Mesenchymal stem cell (in vitro differentiated cells and primary cell): ENCODE data around the gene TBL1X.
A peak's percentile ranks its signal among the peaks of the same experiment; 100 is the strongest.

Experiments used
- DNase-seq: peaks from one replicate; pipeline ENCODE4 v3.0.0-alpha.2; 2013
- H2AFZ ChIP-seq: one replicate; pipeline ENCODE4 v1.6.1; 2013; ENCODE audit warnings: low read depth, mild to moderate bottlenecking, control low read depth, inconsistent platforms, low read length, moderate library complexity
- H2AK5ac ChIP-seq: 2 replicates; pipeline ENCODE4 v1.6.1; 2013; ENCODE audit warnings: low read length, moderate library complexity, mild to moderate bottlenecking, inconsistent platforms; ENCODE audit not compliant: severe bottlenecking
- H2BK120ac ChIP-seq: one replicate; pipeline ENCODE4 v1.6.1; 2013; ENCODE audit warnings: low read depth, mild to moderate bottlenecking, inconsistent platforms, low read length, moderate library complexity
- H2BK12ac ChIP-seq, 2 experiments: one replicate each; pipeline ENCODE4 v1.6.1; 2013; ENCODE audit warnings: inconsistent platforms in 2 of 2, low read length in 2 of 2, mild to moderate bottlenecking in 2 of 2, moderate library complexity in 2 of 2, control low read depth in 1 of 2
- H2BK15ac ChIP-seq: one replicate; pipeline ENCODE4 v1.6.1; 2013; ENCODE audit warnings: mild to moderate bottlenecking, low read depth, inconsistent platforms; ENCODE audit not compliant: poor library complexity, severe bottlenecking
- H2BK5ac ChIP-seq: 2 replicates; pipeline ENCODE4 v1.6.1; 2013; ENCODE audit warnings: low read depth, mild to moderate bottlenecking, low read length, control low read depth, inconsistent platforms; ENCODE audit not compliant: poor library complexity, severe bottlenecking
- H3K14ac ChIP-seq, 2 experiments: one replicate each; pipeline ENCODE4 v1.6.1; 2013; ENCODE audit warnings: inconsistent platforms in 2 of 2, low read length in 2 of 2, control low read depth in 1 of 2, mild to moderate bottlenecking in 1 of 2, moderate library complexity in 1 of 2
- H3K18ac ChIP-seq, 2 experiments: one replicate each; pipeline ENCODE4 v1.6.1; 2013; ENCODE audit warnings: inconsistent platforms in 2 of 2, low read length in 2 of 2, control low read depth in 1 of 2, low read depth in 1 of 2, mild to moderate bottlenecking in 1 of 2
- H3K23ac ChIP-seq, 2 experiments: one replicate each; pipeline ENCODE4 v1.6.1; 2013; ENCODE audit warnings: inconsistent platforms in 2 of 2, low read length in 2 of 2, mild to moderate bottlenecking in 2 of 2, moderate library complexity in 2 of 2, control low read depth in 1 of 2
- H3K27ac ChIP-seq: 2 replicates; pipeline ENCODE4 v1.5.1; 2013; ENCODE audit warnings: mild to moderate bottlenecking, moderate library complexity, low read length, control low read depth, inconsistent platforms; ENCODE audit not compliant: poor library complexity, severe bottlenecking
- H3K27me3 ChIP-seq, 2 experiments: 2 replicates each; pipeline versions ENCODE4 v1.6.1 to v1.7.0; 2013; ENCODE audit warnings: low read length in 2 of 2, mild to moderate bottlenecking in 2 of 2, moderate library complexity in 2 of 2, control low read depth in 1 of 2, inconsistent platforms in 1 of 2; ENCODE audit not compliant: control insufficient read depth in 1 of 2, insufficient read depth in 1 of 2
- H3K36me3 ChIP-seq, 2 experiments: 2 replicates each; pipeline versions ENCODE4 v1.6.1 to v1.7.0; 2013; ENCODE audit warnings: low read length in 2 of 2, control low read depth in 1 of 2, inconsistent platforms in 1 of 2, low read depth in 1 of 2, mild to moderate bottlenecking in 1 of 2; ENCODE audit not compliant: insufficient read depth in 2 of 2, control insufficient read depth in 1 of 2
- H3K4ac ChIP-seq, 2 experiments: one replicate each; pipeline ENCODE4 v1.6.1; 2013; ENCODE audit warnings: inconsistent platforms in 2 of 2, low read length in 2 of 2, mild to moderate bottlenecking in 2 of 2, moderate library complexity in 2 of 2, control low read depth in 1 of 2, low read depth in 1 of 2
- H3K4me1 ChIP-seq: 2 replicates; pipeline ENCODE4 v1.6.1; 2013; ENCODE audit warnings: low read depth, low read length, control low read depth; ENCODE audit not compliant: control insufficient read depth, insufficient read depth
- H3K4me2 ChIP-seq: 2 replicates; pipeline ENCODE4 v1.6.1; 2013; ENCODE audit warnings: low read length, mild to moderate bottlenecking, inconsistent platforms; ENCODE audit not compliant: poor library complexity, severe bottlenecking
- H3K4me3 ChIP-seq, 2 experiments: 2 replicates each; pipeline versions ENCODE4 v1.5.1 to v1.7.0; 2013; ENCODE audit warnings: low read length in 2 of 2, mild to moderate bottlenecking in 2 of 2, control low read depth in 1 of 2, low read depth in 1 of 2; ENCODE audit not compliant: insufficient read depth in 1 of 2
- H3K79me1 ChIP-seq: replicated peaks from 2 replicates; pipeline ENCODE4 v1.6.1; 2013; ENCODE audit warnings: mild to moderate bottlenecking, control low read depth, low read length, inconsistent platforms; ENCODE audit not compliant: poor library complexity, severe bottlenecking
- H3K9ac ChIP-seq: 2 replicates; pipeline ENCODE4 v1.7.0; 2013; ENCODE audit warnings: mild to moderate bottlenecking, low read length, moderate library complexity
- H3K9me3 ChIP-seq: 2 replicates; pipeline ENCODE4 v1.7.0; 2013; ENCODE audit warnings: mild to moderate bottlenecking, low read length; ENCODE audit not compliant: control insufficient read depth
- H4K8ac ChIP-seq: one replicate; pipeline ENCODE4 v1.6.1; 2013; ENCODE audit warnings: inconsistent platforms, mild to moderate bottlenecking, low read length, moderate library complexity
- H4K91ac ChIP-seq: one replicate; pipeline ENCODE4 v1.6.1; 2013; ENCODE audit warnings: mild to moderate bottlenecking, low read length, inconsistent platforms
- WGBS: methylation state at CpG from one replicate; pipeline ENCODE4 v1.1.7; 2013; ENCODE audit warnings: mixed read lengths; 5-methylcytosine and 5-hydroxymethylcytosine counted together

The TBL1X gene

DNA sequence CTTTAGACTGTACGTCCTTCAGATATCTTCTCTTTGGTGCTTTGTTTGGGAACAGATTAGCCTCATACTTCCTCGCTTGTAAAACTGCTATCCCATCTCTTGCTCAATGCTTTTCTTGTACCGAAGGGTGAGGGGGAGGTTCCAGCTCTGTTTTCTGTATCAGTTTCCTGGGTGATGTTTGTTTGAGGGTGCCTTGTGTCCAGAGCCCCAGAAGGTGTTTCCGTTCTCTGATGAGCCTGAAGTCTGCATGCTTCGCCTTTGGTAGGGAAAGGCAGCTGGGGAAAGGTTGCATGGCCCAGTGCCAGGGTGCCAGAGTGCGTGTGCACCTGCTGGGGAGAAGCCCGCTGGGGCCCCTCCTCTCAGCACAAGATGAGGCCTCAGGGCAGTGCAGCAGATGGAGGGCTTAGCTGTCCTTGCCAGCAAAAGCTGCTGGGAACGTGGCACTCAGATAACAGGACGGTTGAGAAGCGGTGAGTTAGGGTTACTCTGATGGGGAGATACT, 73.7 kb downstream of the TBL1X start:
- H2BK120ac ChIP-seq = no peak overlapping the region
- H3K23ac ChIP-seq = no peak overlapping the region
- no peak overlapping the region for H2BK5ac ChIP-seq
- H3K27ac ChIP-seq = no peak overlapping the region
- no peak overlapping the region for H4K8ac ChIP-seq
- no peak overlapping the region for H3K4me3 ChIP-seq
- H3K18ac ChIP-seq = no peak overlapping the region
- H2BK12ac ChIP-seq = no peak overlapping the region
- H3K36me3 ChIP-seq = peaks cover 0 to 14% of the 10 kb centered on the region in 2 experiments
- H4K91ac ChIP-seq = no peak overlapping the region
- H3K4me1 ChIP-seq = peaks cover 13% of the 10 kb centered on the region
- H3K9me3 ChIP-seq = no peaks in the 10 kb centered on the region
- WGBS = 98% methylated on average over 7 of the region's 10 CpGs
- H3K4me2 ChIP-seq = no peak overlapping the region
- H2AK5ac ChIP-seq = no peak overlapping the region
- no peak overlapping the region for H2BK15ac ChIP-seq
- H2AFZ ChIP-seq = no peak overlapping the region
- H3K4ac ChIP-seq = no peak overlapping the region
- no peak for DNase-seq
- H3K14ac ChIP-seq = no peak overlapping the region
- peaks cover 11% of the 10 kb centered on the region for H3K79me1 ChIP-seq
- no peak overlapping the region for H3K9ac ChIP-seq
- H3K27me3 ChIP-seq = no peaks in the 10 kb centered on the region

DNA sequence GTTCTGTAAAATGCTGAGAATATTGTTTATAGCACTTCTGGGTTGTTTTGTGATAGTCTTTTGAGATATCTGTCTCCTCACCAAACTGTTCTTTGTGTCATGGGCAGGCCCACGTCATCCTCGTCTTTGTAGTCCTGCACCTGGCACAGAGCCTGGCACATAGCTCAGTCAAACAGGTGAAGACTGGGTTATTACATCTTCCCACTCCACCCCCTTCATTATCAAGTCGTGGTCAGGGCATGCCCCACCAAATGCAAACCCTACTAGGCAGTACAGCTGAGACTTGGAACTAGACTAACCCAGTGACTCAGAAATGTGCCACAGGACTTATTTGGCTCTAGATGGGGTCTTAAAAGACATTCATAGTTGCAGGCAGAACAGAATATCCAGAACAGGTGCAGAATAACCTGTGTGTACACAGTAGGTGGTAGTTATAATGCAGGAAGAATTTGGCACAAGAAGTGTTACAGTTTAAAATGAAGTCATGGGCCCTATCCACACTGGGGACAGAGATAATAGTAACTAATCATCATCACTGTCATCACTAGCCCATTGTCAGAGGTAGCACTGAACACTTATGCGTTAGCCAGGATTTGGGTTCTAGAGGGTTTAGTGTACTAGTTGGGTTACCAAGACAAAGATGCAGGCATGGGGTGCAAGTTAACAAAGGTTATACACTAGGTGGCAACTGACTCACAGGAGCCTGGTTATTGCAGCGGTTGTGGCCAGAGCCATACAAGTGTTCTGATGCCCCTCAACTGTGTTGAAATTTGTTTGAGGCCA, 74.9 kb downstream of the TBL1X start:
- DNase-seq = no peak
- H3K27me3 ChIP-seq = no peaks in the 10 kb centered on the region
- H3K4me3 ChIP-seq = no peak overlapping the region
- peaks cover 11% of the 10 kb centered on the region for H3K4me1 ChIP-seq
- WGBS = 92% methylated on average over 5 of the region's 5 CpGs
- no peak overlapping the region for H2BK15ac ChIP-seq
- H3K36me3 ChIP-seq = peaks cover 0 to 14% of the 10 kb centered on the region in 2 experiments
- H2AFZ ChIP-seq = no peak overlapping the region
- no peak overlapping the region for H4K8ac ChIP-seq
- no peak overlapping the region for H2BK12ac ChIP-seq
- H2AK5ac ChIP-seq = no peak overlapping the region
- H3K18ac ChIP-seq = no peak overlapping the region
- H3K27ac ChIP-seq = no peak overlapping the region
- no peak overlapping the region for H2BK5ac ChIP-seq
- H4K91ac ChIP-seq = no peak overlapping the region
- H3K23ac ChIP-seq = no peak overlapping the region
- no peak overlapping the region for H3K14ac ChIP-seq
- no peaks in the 10 kb centered on the region for H3K9me3 ChIP-seq
- no peak overlapping the region for H3K9ac ChIP-seq
- H3K79me1 ChIP-seq = peaks cover 11% of the 10 kb centered on the region
- H3K4me2 ChIP-seq = no peak overlapping the region
- H2BK120ac ChIP-seq = no peak overlapping the region
- no peak overlapping the region for H3K4ac ChIP-seq

DNA sequence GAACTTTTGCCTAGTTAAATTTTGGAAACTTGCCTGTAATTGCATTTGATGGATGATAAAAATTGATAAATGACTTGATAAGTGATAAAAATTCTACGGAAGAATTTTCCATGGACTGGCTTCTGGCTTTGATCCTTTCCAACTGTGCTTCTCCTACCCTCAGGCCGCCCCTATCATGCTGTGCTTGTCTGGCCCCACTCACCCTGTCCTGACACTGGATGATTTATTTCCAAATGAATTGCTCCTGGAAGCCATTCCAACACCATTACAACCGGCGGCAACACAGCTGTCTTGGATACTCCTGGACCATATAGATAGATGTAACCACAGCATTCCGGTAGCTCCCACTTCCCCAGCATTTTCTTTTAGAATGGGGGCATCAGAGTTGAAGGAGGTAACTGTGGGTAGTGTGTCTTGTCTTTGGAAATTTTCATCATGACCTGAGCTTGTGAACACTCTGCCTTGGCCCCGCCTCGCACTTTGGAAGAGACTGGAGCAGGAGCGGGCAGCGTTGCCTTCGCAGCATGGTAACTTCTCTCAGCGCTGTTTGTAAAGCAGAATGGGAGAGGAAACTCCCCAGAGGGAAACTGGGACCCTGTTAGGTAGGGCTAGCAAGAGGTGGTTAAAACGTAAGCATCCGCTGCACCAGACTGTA, 77.4 kb downstream of the TBL1X start:
- Histone ChIP-seq H2BK5ac (no peak overlapping the region), H3K4ac (no peak overlapping the region), H2BK12ac (no peak overlapping the region), H3K23ac (no peak overlapping the region), H2BK120ac (no peak overlapping the region), H3K9me3 (no peaks in the 10 kb centered on the region), H3K36me3 (peaks cover 0 to 14% of the 10 kb centered on the region in 2 experiments), H3K79me1 (peaks cover 11% of the 10 kb centered on the region), H3K27ac (no peak overlapping the region), H4K8ac (no peak overlapping the region), H2BK15ac (no peak overlapping the region), H3K9ac (no peak overlapping the region), H3K4me2 (no peak overlapping the region), H3K4me3 (no peak overlapping the region), H4K91ac (no peak overlapping the region), H3K27me3 (no peaks in the 10 kb centered on the region), H3K14ac (no peak overlapping the region), H2AK5ac (no peak overlapping the region), H3K18ac (no peak overlapping the region), H2AFZ (no peak overlapping the region), H3K4me1 (peaks cover 11% of the 10 kb centered on the region)
- DNase-seq = no peak
- 68% methylated on average over 12 of the region's 13 CpGs for WGBS

DNA sequence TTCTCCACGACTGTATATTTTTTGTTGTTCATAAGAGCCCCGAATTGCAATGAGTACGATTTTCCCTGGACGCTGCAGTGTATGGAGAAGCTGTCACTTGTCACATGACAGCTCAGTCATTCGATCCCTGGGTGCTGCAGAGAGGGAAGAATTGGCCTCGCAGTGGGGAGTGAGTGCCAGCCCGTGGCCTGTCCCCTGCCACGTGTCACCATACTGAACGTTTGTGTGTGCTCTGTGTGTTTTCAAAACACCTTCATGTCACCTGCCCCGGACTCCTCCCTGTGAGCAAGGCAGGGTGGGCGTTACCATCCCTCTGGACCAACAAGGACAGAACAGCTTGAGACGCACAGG, 77.9 kb downstream of the TBL1X start:
- Histone ChIP-seq H2AK5ac (no peak overlapping the region), H3K4me1 (peaks cover 11% of the 10 kb centered on the region), H2BK120ac (no peak overlapping the region), H3K4me3 (no peak overlapping the region), H2BK12ac (peak overlapping the region in 1 of 2 experiments; percentile 3), H3K79me1 (peaks cover 13% of the 10 kb centered on the region), H3K14ac (no peak overlapping the region), H3K9ac (no peak overlapping the region), H2BK15ac (no peak overlapping the region), H3K9me3 (no peaks in the 10 kb centered on the region), H3K4me2 (no peak overlapping the region), H3K4ac (no peak overlapping the region), H2BK5ac (no peak overlapping the region), H4K91ac (no peak overlapping the region), H3K18ac (no peak overlapping the region), H2AFZ (no peak overlapping the region), H4K8ac (no peak overlapping the region), H3K36me3 (peaks cover 0 to 13% of the 10 kb centered on the region in 2 experiments), H3K27me3 (no peaks in the 10 kb centered on the region), H3K23ac (no peak overlapping the region), H3K27ac (no peak overlapping the region)
- no peak for DNase-seq
- 82% methylated on average over 12 of the region's 12 CpGs for WGBS
